NCI-H510A (cell line): ENCODE data around the gene TMEM151A.

Experiments used
- DNase-seq: peaks from one replicate; lab custom pipeline; 2025; lab: John Stamatoyannopoulos, UW

The TMEM151A gene

DNA sequence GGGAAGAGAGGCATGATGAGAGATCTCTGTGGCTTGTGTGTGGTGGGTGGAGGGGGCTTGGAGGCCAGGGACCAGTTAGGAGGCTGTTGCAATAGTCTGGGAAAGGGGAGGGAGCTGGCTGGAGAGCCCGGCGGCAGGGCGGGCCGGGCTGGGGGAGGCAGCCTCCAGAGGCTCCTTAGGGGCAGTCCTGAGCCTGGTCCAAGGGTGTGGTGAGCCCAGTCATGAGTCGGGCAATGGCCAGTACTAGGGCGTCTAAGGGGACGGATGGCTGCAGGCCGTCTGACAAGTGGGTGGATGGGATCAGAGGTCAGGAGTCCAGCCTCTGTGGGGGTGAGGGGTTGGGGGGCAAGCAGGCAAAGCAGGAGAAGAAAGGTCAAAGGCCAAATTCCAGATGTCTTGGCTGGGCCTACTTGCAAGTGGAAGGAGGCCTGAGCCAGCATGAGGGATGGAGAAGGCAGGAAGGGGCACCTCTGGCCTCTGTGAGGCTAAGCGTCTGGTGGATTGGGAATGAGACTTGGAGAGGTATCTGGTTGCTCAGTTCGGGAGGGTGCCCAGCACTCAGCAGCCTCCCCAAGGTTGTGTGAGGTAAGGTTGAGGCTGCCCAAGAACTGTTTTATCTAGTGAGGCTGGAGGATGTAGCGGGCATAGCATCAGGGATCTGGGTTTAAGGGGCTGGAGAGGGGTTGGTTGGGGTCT lies 31.2 kb downstream of the TMEM151A start:
- no peak for DNase-seq

DNA sequence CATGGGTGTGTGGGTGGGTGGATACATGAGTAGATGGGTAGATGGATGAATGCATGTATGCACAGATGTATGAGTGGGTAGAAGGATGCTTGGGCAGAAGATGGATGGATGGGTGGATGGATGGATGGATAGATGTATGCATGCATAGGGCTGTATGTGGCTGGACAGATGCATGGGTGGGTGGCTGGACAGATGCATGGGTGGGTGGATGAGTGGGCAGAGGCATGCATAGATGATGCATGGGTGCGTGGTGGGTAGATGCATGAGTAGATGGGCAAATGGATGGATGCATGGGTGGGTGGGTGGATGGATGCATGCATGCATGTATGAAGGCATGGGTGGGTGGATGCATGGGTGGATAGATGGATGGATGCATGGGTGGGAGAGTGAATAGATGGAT lies 32.0 kb downstream of the TMEM151A start:
- no peak for DNase-seq

DNA sequence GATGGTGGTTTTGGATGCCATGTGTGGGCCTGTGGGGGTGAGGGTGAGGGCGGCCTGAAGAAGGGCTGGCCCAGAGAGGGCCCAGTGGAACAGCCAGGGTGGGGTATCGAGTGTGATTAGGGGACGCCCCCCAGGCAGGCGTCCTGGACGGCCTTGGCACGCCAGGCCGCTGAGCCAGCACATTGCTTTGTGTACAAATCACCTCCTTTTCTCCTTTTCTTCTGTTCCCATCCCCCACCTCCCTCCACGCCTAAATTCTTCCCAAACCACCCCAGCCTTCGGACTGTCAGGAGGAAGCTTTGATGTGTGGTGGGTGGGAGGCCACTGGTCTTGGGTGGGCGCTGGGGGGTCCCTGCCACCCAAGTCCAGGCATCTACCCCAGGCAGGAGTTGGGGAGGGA lies 33.0 kb downstream of the TMEM151A start:
- no peak for DNase-seq

DNA sequence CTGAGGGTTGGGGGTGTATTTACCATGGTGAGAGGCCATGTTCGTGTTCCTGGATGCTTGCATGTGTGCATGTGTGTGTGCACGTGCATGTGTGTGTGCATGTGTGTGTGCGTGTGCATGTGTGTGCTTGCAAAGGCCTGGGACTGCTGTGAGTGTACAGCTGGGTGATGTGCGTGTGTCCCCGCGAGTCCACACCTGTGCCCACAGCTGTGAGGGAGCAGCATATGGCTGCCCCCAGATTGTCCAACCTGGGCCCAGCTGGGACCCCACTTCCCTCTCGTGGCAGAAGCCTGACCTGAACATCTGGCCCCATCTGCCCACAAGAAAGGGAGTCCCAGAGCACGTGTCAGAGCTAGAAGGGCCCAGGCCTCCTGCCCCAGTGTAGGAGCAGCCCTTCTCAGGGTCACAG lies 33.6 kb downstream of the TMEM151A start:
- DNase-seq, result no peak

DNA sequence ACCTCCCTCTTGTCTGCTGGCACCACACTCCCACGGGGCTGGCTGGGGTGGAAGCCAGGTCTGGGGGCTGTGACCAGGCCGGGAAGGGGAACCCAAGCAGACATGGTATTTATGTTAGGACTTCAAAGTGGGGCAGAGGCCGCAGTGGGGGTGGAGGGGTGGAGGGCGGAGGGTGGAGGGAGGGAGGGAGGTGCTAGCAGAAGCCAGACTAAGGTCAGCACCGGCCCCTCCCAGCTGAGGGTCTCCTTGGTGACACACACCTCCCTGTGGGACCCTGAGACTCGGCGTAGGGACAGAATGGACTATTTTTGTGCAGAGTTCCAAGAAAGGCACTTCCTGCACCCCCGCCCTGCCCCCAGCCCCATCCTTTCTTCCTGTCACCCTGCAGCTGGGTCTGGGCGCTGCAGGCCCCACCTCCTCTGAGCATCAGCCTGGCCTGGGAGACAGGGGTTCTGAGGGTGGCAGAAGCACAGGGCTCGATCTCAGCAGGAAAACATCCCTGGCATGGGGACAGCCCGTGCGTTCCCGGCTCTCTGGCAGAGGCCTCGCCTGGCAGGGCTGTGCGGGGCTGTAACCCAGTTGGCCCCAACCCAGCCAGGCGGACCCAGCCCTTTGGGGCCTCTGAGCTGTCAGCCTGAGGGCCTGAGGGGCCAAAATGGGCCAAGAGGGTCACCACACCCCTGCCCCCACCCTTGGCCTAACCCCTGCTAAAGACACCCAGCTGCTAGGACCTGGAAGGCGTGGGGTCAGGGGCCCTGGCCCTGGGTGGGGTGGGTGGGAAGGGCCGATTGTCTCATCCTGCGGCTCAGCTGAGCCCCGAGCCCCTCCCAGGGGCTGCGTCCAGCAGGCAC lies 34.8 kb downstream of the TMEM151A start:
- DNase-seq, result no peak

DNA sequence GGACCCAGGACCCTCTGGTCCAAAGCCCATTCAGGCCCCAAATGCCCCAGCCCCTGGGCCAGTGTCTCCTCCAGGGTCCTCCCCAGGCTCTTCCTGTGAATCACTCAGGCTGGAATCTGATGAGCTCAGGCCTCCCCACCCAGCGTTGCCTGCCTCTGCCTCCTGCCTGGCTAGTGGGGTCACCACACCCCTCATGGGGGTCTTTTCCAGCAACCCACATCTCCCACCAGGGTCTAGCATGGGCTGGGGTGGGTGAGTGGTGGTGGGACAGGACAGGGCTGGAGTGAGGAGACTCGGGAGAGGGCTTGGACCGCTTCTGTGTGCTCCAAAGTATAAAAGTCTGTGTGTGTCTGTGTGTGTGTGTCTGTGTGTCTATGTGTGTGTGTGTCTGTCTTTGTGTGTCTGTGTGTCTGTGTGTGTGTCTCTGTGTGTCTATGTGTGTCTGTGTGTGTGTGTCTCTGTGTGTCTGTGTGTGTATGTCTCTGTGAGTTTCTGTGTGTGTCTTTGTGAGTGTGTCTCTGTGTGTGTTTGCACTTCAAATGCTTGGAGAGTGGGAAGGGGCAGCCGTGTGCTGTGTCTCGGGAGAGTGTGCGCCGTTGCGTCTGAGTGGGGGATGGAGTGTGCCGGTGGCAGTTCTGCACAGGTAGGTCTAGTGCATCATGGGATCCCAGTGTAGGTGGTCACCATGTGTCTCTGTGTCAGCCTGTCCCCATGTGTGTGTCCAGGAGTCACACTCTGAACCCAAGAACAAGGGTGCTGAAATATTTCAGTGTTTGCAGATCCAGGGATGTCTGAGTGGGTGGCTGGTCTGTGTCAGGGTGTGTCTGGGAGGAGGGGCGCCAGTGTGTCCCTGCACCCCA lies 35.7 kb downstream of the TMEM151A start:
- DNase-seq, result no peak

DNA sequence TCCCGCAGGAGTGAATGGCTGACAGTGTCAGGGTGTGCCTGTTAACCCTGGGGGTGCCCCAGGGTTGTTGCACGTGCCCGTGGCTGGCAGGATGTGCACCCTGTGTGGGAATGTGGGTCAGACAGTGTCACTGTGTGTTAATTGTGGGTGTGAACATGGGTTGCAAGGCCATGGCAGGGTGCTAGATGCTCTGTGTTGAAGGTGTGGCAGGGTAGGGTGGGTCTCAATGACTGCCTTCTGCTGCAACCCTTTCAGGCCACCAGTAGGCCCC lies 36.3 kb downstream of the TMEM151A start:
- DNase-seq, result no peak

DNA sequence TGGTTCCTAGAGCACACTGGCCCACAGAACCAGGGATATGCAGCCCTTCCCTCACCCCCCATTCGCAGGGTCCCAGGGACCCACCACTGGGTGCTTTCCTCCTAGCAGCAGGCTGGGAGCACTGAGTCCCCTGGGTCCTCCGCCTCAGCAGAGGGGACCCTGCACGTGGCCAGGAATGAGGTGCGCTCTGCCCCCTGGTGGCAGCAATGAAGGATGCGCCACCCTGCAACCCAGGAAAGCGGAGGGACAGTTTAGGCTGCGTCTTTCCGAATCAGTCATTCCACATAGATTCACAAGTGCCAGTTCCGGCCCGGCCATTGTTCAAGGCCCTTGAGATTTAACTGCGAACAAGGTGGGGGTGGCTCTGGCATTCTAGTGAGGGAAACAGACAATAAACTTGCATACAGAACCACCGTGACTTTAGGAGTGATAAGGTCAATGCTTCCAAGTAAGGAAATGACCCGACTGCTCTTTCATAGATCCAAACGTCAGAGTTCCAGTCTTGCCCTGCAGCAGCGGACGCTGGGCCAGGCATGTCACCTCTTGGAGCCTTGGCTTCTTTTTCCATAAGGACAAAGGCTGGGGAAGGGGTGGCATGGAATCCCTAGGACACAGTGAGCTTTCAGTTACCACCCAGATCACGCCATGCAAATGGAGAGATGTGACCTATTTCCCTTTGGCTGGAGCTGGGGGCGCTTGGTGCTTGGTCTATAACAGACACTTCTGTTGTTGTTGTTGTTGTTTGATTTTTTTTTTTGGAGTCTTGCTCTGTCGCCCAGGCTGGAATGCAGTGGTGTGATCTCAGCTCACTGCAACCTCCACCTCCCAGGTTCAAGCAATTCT lies 36.8 kb downstream of the TMEM151A start:
- peak; percentile 33 for DNase-seq

DNA sequence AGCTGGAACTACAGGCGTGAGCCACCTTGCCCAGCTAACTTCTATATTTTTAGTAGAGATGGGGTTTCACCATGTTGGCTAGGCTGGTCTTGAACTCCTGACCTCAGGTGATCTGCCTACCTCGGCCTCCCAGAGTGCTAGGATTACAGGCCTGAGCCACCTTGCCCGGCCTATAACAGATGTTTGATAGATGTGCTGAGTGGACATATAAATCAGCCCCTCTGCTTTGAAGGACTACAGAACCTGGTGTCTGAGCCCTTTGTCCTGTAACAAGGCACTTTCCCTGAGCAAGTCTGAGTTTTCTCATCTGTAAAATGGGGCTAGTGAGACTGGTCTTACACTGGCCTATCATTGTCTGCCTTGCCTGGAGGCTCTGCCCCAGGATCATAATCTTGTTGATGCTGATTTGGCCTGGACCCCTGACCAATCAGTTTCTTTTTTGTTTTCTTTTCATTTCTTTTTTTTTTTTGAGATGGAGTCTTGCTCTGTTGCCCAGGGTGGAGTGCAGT lies 37.5 kb downstream of the TMEM151A start:
- DNase-seq, result no peak

DNA sequence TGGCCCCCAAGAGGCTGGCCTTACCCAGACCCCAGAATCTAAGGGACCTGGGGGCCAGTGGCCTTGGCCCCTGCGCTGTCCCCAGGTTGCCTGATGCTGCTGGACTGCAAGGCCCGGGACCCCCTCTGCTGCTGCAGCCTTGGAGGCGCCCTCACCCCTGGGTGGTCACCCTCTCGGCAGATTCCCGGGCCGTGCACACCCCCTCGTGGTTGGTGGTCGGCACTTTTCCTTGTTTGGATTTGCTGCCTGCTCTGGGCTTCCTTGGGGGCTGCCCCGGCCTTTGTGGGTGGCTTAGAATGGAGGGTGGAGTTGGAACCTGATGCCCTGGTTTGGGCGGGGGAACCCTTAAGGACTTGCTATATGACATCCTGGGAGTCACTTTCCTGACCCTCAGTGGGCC lies 39.2 kb downstream of the TMEM151A start:
- DNase-seq, result no peak

DNA sequence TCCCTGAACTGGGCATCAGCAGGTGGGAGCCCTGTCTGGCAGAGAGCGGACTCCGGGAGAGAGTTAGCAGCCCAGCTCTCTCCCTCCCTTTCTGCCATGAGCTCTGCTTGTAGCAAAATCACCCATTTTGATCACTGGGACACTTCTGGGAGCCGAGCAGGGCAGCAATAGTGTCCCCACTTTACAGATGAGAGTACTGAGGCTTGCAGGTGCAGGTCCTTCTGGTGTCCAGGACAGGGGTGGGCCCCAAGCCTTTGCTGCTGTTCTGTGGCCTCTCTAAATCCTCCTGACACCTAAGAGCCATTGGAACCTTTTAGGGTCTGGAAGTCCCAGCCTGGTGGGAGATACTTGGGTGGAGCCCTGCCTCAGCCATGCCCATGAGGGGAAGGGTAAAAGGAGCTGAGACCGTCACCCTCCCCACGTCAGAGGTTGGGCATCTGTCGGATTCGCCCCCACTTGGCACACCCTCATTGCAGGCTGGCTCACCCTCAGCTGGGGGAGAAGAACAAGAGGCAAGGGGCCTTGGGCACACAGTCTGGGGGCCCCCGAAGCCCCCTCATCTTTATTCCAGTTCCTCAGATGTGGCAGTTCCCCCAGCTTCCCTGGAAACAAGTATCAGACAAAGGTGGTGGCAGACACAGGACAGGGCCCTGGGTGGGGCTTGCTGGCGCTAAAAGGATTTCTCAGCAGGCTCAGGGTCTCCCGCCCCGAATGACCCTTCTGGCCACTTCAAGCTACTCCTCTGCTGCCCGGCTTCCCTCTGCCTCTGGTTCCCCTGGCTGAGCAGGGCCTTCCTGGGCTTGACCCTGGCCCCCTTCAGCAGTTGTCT lies 40.1 kb downstream of the TMEM151A start:
- no peak for DNase-seq

DNA sequence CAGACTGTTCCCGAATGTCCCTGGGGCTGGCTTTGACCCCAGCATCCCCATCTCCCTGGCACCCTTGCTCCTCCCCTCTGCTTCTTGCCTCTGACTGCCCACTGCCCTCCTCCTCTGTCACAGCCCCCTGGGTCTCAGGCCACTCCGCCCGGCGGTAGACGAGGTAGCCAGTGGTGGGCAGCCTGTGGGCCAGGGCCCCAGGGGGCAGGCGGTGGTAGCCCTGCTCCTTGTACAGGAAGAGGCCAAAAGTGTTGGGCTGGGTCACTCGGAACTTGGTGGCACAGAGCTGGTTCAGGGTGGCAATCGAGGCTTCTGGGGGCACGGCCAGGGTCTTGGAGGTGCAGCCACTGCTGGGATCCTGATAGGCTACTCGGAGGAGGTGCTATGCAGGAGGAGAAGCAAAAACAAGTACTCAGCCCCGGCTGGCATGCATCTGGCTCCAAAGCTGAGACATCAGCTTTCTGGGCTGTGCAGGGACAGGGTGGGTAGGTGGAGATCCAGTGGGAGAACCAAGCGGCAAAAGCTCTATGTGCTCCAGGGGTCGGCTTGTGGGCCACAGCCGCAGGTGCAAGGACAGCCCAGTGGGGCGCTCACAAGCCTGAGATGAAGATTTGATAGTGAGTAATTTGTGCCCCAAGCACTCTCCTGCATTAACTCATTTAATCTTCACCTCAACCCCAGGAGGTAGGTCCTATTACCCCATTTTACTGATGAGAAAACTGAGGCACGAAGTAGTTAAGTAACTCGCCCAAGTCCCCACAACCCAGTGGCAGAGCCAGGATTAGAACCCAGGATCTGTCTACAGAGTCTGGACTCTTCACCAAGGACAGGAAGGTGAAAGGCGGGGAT lies 40.9 kb downstream of the TMEM151A start:
- DNase-seq, result no peak

DNA sequence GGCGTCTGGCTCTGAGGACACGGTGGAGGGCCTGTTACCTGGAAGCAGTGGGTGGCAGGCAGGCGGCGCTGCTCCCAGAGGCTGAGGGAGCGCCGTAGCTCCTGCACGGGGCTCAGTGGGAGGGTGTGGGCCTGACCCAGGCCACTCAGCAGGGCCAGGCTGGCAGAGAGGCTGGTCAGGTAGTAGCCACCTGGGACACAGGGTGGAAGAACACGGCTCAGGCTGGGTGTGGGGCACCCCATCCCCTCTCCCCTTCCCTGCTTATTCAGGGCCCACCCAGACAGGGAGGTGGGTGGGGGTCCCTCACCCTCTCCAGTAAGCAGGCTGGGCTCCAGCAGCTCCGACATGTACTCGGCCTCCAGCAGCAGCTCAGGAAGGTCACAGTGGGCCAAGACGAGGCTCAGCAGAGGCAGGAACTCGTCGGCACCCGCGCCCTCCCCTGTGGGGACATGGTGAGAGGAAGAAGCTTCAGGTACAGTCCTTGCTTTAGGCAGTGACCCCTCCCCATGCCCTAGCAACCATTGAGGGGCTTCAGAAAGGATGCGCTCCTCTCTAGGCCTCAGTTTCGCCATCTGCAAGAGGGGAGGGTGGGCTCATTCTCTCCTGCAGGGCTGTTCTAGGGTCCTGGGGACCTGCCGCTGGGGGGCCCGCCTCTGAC lies 41.7 kb downstream of the TMEM151A start:
- no peak for DNase-seq

DNA sequence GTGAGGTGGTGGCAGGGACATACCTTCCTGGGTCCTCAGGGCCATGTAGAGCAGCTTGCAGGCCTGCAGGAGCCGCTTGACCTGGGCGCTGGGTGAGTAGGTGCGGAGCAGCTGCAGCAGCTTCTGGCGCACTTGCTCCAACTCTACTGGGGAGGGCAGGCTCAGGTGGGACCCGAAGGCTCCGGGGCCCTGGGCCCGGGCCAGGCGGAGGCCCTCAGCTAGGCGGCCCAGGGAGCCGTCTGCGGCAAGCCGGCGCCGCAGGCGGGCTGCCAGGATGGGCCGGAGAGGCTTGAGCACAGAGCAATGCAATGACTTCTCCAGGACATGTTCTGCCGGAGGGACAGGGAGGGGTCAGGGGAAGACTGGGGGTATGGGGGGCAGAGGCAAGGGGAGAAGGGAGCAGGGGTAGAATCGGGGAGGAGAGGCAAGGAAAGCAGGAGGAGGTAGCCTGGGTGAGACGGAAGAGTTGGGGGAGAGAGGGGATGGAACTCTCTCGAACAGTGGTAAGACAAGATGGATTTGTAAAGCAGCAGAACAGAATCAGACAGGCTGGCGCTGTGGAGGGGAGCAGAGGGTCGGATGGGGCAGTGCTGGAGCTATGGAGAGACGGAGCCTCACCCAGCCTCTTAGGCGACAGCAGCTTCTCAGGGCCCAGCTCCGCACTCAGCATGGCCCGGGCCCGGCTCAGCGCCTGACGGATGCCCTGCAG lies 42.4 kb downstream of the TMEM151A start:
- DNase-seq, result no peak

DNA sequence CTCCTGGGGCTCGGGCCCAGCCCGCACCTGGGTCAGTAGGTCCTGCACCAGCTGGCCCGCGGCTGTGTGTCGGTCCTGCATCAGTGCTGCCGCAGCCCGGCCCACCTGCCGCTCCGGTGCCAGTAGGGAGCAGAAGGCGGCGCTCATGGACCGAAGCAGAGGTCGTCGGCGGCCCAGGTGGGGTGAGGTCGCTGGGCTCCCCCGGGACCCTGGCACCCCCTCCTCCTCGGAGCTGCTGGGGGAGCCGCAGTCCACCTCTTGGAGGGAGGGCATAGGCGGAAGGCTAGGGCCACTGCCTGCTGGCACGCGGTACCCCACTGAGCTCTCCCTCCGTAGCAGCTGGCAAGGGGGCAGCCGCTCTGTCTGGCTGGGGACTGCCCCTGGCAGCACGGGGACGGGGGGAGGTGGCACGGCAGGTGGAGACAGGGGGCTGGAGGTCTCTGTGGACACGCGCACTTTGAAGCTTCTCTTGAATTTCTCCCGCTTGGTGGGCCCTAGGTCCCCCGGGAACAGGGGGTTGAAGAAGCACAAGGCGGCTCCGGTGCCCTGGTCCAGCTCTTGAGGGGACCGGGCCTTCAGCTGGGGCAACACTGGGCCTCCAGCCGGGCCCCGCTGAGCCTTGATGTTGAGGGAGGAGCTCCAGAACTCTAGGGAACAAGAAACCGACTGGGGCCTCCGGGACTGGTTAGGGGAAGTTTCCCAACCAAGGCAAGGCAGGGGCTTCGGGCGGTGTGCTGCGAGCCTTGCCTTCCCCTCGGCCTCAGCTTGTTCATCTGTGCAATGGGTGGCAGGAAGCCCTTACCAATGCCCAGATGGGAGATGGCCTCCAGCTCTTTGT lies 43.1 kb downstream of the TMEM151A start:
- no peak for DNase-seq

DNA sequence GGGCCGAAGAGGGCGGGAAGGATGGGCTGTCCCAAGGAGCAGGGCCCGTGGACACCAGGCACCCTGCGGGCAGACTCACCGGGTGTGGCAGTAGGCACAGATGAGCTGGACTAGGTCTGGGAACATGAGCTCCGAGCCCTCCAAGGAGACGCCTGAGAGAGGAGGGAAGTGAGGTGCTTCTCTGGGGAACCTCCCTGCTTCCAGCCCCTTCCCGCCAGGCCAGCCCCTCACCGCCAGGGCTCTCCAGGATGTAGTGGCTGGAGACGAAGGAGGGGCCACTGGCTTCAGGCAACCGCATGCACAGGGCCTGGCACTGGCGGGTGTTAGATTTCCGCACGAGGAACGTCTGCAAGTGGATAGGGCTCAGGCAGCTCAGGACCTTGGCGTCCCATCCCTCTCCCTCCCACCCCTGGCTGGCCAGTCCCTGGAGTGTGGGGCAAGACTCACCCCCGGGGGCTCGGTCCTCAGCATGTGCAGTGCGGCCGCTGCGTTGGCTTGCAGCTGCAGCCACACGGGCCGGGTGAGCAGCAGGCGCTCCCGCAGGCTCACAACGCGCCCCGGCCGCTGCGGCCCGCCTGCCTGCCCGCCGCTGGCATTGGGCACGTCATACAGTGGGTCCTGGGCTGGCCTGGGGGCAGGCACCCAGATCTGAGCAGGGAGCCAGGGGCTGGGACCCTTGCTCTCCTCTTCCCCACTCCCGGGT lies 44.0 kb downstream of the TMEM151A start:
- DNase-seq, result no peak
